OCI-LY1 (cell line): Measurements from ENCODE around the gene SERPINA3.

Experiments
- CTCF ChIP-seq: fragments of 200-600 bp; sonication (generic), shearing (Covaris generic); IDR thresholded peaks from 2 replicates; pipeline ENCODE4 v1.5.1; 2017; ENCODE audit warnings: mild to moderate bottlenecking, antibody characterized with exemption, low read length, moderate library complexity, mixed read lengths
- EZH2 ChIP-seq: fragments of 200-600 bp; sonication (generic), shearing (Covaris generic); IDR thresholded peaks from 2 replicates; pipeline ENCODE4 v1.8.0; 2017; ENCODE audit warnings: borderline replicate concordance, mixed run types, mild to moderate bottlenecking, antibody characterized with exemption, low read length, moderate library complexity, mixed read lengths

GRCh38 chr14:94599656-94600004 is 12.6 kb upstream of the SERPINA3 start:
- TF ChIP-seq CTCF (no peak), EZH2 (no peak)
